Suppressor macrophage treated with lipopolysaccharide for 1 hour (primary cell): ENCODE measurements around the gene COL6A2.
"Not testable (repeated sequence)": the region's sequence is repeated elsewhere in the genome, so short reads cannot be mapped to it uniquely, and the experiment has no call there.

Experiments
- DNase-seq, 3 donors: peaks; one replicate each; pipeline ENCODE4 v3.0.0-alpha.2; 2020 to 2022

COL6A2 gene

DNA sequence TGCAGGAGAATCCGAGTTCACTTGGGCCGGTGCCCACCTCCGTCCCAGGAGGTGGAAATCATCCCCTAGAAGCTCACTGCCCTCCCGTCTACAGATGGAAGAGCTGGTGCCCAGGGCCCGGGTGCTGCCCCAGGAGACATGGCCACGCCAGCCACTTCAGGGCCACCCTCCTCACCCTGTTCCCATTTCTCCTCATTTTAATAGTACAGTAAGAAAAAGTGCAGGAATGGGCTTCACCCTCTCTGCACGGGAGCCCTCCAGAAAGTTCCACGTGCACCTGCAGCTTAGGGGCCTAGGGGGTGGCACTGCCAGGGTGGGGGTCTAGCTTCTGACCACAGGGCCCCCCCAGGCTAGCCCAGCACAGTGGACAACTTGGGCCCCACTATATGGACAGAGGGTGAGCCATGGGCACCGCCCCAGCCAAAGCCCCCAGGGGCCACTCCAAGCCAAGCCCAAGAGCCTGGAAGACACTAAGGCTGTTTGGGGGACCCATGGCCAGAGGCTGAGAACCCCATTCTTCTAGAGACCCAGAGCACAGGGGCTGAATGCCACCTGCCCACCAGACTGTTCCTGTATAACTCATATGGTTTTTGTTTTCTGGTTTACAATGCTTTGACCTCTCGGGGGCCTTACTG, 60.9 kb downstream of the COL6A2 start:
- no peak for DNase-seq

DNA sequence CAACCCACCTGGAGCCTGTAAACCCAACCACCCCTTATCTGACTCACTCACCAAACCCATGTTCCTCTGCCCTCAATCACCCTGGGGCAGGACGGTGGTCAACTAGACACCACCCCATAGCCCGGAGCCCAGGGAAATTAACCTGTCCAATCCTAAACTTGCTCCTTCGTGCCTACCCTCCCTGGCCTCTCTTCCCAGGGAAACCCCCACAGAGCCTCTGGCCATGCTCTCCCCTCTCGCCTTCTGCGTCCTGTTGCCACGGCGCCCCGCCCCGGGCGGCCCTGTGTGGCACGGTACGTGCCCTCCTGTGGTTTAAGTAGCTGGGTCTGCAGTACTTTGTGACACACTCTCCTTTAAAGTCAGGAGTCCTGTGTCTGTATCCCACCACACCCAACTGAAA, 61.5 kb downstream of the COL6A2 start:
- DNase-seq, result no peak

DNA sequence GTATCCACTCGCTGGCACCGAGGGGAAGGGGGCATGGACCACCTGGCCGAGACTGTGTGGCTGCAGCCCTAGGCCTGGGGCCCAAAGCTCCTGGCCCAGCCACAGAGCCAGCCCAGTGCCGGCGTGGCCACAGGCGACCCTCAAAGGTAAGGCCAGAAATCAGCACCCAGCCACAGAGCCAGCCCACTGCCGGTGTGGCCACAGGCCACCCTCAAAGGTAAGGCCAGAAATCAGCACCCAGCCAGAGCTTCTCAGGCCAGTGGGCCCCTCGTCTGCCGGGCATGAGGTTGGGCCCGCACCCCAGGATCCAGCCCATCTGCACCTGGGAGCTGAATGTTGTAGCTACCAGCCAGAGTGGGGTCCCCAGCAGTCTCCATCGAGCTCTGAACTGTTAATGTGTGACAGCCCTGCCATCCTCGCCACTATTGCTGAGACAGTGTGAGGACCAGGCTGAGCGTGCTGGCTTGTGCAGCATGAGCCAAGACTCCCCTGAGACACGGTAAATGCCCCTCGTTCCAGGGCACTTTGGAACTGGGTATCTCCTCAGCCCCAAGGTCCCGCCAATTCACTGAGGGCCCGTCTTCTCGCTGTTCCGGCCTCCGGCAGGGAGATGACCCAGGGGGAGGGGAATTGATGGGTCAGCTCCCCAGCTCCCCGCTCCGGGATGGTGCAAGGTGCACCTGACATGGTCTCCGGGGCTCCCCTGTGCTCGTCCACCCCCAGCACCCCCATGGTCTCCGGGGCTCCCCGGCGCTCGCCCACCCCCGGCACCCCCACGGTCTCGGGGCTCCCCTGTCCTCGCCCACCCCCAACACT, 62.1 kb downstream of the COL6A2 start:
- DNase-seq, result no peak

DNA sequence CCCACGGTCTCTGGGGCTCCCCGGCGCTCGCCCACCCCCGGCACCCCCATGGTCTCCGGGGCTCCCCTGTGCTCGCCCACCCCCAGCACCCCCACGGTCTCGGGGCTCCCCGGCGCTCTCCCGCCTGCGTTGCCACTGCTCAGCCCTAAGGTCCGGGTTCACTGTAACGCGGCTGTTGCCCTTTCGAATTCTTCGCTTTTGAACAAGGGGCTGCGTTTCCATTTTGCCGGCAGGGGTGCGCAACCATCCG, 62.7 kb downstream of the COL6A2 start:
- DNase-seq, result no peak

DNA sequence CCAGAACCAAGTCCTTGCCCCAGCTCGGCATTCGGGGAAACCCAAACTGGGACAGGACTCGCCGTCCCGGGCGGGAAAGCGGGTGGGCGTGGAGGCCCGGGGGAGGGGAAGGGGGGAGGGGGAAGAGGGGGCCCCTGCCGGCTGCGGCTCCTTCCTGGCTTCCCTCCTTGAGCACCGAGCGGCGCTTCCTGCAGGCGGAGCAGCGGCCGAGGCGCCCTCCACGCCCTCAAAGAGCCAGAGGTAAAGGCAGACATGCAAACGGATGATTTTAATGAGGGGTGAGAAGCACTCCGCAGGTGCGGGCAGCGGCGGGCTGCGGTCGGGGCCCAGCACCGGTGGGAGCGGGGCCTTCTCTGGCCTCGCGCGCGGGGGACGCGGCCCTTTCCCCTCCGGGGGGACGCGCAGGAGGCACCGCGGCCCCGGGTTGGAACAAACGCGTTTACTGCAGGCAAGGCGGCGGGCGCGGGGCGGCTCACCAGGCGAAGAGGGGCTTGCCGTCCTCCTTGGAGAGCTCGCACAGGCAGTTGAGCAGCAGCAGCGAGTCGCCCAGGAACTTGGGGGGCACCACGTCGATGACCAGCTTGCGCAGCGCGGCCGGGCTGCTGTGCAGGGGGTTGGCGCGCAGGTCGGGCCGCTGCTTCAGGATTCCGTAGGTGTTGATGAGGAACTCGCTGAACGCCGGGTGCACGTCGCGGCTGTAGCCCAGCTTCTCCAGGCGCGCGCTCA, 63.2 kb downstream of the COL6A2 start:
- DNase-seq, result no peak

DNA sequence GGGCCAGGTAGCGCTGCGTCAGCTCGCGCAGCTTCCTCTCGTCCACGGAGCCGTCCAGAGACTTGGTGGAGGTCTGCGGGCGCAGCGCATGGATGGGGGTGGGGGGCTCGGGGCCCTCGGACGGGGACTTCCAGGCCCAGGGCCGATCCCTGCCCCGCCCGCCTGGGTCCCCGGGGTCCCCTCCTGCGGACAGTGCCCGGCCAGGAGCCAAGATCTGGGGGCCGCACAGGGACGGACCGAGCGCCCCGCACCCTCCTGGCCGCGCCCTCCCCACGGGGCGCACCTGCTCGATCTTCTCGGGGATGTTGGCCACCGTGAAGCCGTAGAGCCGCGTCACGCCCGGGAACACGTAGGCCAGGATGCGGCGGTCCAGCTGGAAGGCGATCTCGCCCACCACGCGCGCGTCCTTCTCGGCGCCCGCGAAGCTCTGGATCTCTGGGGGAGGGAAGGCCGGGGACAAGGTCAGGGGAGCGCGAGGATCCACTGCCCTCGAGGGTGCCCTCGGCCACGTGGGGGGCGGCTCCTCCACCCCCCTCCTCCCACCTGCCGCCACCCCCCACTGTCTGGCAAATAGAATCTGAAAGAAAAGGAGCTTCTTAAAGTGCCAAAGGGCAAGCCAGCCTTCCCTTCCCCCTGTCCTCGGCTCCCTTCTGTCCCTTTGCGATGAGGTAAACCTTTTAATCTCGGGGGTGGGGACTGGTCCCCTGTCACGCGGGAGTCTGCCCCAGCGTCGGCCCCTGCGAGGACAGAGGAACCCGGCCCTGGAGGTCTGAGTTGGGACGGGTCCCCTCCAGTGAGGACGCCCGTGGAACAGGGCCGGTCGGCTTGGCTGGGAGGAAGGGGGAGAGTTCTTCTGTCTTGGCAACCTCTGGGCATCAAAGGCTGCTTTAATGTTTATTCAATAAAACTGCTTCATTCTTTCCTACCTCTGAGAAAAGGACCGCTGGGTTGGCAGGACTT, 64.0 kb downstream of the COL6A2 start:
- no peak for DNase-seq

DNA sequence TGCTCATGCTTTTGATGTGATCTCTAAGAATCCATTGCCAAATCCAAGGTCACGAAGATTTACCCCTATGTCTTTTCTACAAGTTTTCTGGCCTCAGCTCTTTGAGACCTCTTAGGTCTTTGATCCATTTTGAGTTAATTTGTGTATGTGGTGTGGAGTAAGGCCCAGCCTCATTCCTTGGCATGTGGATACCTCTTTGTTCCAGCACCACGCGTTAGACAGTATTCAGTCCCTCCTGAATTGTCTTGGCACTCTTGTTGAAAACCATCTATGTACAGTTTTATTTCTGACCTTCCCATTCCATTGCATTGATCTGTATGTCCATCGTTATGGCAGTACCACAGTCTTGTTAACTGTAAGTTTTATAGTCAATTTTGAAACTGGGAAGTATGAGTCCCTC, 65.5 kb downstream of the COL6A2 start:
- no peak for DNase-seq

DNA sequence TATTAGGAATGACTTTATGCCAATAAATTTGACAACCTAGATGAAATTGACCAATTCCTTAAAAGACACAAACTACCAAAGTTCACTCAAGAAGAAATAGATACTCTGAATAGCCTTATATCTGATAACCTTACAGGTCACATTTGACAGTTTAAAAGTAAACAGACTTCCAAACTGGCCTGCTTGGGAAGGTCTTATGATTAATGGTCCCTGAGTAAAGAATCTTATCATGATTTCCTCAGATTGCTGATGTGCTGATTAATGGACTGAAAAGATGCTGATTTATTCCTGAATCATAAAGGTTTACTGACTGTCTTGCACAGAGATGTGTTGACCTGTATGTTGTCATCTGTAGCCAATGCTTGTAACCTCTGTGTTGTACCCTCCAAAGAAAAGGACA, 67.2 kb downstream of the COL6A2 start:
- no peak for DNase-seq

DNA sequence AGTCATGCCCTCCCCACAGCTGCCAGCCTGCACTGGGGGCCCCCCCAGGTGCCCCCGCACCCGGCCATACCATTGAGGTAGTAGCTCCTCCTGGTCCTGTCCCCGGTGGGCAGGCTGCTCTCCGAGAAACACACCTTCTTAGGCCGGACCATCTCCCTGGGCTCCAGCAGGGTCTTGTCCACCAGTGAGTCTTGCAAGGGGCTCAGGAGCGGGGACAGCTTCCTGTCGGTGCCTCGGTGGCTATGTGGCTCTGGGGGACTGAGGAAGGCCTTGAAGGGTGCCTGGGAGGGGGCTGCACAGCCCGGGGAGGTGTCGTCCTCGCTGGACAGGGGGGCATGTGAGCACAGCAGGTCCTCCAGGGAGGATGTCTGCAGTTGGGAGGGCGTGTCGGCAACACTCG, 70.3 kb downstream of the COL6A2 start:
- DNase-seq, result no peak

DNA sequence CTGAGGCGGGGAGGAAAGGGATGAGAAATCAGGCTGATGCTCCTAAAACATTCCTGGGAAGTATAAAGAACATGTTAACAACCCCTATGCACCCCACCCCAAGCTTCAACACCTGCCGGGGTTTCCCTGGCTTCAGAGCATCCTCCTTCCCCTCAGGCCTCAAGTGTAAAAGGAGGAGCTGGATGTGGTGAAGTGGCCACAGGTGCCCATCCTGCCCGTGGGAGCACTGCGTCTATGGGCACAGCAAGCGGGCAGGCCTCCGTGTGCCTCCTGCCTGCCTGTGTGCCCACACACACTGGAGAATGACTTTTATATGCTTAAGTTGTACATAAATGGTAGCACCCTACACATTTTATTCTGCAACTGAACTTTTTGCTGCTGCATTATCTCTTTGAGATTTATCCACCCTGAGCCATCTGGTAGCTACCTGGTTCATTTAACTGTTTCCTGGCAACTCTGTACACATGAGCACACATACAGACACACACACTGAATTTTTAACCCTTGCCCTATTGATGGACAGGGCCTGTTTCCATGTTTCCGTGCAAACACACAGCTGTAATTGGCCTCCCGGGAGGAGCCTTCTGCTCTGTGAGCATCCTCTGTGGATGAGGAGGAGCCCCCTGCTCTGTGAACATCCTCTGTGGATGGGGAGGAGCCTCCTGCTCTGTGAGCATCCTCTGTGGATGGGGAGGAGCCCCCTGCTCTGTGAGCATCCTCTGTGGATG, 70.9 kb downstream of the COL6A2 start:
- DNase-seq, result no peak

DNA sequence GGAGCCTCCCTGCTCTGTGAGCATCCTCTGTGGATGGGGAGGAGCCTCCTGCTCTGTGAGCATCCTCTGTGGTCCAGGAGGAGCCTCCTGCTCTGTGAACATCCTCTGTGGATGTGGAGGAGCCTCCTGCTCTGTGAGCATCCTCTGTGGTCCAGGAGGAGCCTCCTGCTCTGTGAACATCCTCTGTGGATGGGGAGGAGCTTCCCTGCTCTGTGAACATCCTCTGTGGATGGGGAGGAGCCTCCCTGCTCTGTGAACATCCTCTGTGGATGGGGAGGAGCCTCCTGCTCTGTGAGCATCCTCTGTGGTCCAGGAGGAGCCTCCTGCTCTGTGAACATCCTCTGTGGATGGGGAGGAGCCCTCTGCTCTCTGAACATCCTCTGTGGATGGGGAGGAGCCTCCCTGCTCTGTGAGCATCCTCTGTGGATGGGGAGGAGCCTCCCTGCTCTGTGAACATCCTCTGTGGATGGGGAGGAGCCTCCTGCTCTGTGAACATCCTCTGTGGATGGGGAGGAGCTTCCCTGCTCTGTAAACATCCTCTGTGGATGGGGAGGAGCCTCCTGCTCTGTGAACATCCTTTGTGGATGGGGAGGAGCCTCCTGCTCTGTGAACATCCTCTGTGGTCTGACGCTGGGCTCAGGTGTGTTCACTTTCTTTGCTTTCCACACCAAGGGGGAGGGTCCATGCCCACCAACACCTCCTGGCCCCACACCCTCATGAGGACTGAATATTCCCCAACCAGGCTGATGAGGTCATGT, 72.7 kb downstream of the COL6A2 start:
- not testable (repeated sequence) for DNase-seq

DNA sequence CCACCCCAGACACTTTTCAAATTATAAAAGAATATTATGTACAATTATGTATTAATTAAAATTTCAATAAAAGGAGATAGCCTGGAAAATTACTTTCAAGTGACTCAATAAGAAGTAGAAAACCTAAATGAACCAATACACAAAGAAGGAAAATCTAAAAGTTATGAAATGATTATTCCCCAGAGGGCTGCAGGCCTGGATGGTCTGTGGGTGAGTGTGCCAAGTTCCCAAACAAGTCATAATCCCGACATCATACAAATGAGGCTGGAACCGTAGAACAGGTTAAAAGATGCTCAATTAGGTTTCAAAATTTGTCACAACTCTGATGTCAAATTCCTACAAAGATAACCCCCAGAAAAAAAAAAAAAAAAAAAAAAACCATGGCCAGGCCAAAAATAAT, 73.7 kb downstream of the COL6A2 start:
- no peak for DNase-seq

DNA sequence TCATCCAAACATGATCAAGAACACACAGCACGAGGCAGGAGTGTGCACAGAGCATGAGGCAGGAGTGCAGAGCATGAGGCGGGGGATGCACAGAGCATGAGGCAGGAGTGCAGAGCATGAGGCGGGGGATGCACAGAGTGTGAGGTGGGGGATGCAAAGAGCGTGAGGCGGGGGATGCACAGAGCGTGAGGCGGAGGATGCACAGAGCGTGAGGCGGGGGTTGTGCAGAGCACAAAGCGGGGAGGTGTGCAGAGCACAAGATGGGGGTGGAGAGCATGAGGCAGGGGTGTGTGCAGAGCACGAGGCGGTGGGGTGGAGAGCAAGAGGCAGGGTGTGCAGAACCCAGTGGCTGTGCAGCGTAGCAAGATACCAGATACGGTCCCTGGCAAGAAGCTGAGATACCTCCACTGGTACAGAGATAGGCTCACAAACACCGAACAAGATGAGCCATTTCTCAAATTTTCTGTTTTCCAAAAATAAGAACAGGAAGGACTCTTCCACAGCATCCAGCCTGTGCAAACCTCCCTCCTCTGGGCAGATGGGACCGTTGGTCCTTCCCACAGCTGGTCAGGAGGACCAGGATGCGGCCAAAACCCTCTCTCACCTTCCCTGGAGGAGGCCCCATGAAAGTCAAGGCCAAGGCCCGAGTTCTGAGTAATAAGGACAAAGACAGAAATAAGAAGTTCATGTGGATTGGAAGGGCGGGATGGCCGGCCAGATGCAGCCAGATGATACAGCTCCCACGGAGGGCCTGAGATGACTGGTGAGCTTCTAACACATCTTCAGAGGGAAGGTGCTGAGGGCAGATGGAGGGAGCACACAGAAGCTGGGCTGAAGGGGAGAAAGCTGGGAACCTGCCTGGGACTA, 74.3 kb downstream of the COL6A2 start:
- no peak for DNase-seq

DNA sequence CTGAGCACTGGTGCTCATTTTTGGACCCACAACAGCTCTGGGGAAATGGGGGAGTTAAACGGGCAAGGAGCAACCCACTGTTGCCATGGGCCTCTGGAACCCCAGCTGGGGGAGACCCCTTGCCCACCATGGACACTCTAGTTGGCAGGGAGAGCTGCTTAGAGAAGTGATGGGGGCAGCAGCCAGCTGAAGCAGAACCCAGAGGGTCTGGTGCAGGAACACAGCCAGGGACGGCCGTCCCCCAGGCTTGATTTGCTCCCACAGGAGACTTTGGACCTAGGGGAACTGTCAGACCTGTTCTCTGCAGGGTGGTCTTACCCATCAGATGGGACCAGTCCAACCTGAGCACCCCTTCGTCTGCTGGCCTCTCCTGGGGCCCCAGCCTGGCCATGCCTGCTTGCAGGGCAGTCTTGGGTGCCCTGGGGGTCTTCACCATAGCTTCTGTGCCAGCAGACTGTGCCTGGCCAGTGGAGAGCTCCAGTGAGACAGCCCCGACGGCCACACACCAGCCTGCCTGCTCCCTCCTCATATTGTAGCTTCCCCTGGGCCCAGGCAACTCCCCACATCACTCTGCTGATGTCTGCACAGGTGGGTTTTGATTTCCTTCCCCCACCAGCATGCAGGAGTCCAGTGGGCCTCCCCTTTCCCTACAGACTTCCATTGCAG, 75.1 kb downstream of the COL6A2 start:
- no peak for DNase-seq

DNA sequence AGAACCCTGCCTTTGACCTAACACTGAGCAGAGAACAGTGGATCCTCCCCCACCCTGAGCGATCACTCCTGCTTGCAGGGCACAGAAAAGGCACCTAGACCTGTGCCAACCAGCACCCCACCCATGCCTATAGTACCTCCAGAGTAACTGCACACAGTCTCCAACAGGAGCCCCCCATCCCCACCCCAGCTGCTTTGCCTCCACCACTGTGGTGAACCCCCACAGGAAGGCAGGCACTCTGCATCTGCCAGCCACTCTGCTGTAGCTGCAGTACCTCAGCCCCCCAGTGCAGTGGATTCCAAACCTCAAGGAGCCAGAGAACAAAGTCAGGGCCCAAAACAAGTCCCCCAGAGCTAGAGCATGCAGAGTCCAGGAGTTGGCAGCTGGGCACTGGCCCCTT, 75.7 kb downstream of the COL6A2 start:
- no peak for DNase-seq

DNA sequence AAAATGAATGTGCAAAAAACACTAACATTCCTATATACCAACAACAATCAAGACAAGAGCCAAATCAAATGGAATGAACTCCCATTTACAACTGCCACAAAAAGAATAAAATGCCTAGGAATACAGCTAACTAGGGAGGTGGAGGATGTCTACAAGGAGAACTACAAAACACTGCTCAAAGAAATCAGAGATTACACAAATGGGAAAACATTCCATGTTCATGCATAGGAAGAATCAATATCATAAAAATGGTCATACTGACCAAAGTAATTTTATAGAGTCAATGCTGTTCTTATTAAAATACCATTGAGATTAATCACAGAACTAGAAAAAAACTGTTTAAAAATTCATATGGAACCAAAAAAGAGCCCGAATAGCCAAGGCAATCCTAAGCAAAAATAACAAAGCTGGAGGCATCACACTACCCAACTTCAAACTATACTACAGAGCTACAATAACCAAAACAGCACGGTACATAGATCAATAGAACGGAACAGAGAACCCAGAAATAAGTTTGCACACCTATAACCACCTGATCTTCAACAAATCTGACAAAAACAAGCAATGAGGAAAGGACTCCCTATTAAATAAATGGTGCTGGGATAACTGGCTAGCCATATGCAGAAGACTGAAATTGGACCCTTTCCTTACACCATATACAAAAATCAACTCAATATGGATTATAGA, 78.7 kb downstream of the COL6A2 start:
- not testable (repeated sequence) for DNase-seq

DNA sequence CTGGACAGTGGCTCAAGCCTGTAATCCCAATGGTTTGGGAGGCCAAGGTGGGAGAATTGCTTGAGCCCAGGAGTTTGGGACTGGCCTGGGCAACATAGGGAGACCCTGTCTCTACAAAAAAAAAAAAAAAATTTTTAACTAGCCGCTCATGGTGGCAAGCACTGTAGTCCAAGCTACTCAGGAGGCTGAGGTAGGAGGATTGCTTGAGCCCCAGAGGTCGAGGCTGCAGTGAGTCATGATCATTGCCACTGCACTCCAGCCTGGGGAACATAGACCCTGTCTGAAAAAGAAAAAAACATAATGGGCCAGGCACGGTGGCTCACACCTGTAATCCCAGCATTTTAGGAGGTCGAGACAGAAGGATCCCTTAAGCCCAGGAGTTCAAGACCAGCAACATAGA, 81.0 kb downstream of the COL6A2 start:
- no peak for DNase-seq
